Gastroesophageal sphincter (tissue), 4 donors: ENCODE measurements around the gene LRR1. TPM values are rescaled to one million over a fixed set of nuclear protein-coding genes. Genes with fewer than 3 reads are reported as not detected.

Experiments
- ATAC-seq: fragments of 150-250 bp; one replicate; pipeline ENCODE4 v1.9.1; 2016; ENCODE audit warnings: mild to moderate bottlenecking, moderate library complexity
- H3K27ac ChIP-seq, 4 donors: fragments of 200-600 bp; sonication (generic) in 3 of 4; 1 replicate in 3 of 4; 2 replicates in 1 of 4; pipeline ENCODE4 v1.5.1; 2016 to 2019
- H3K27me3 ChIP-seq: fragments of 200-600 bp; sonication (generic); one replicate; pipeline ENCODE4 v1.5.1; 2019
- H3K36me3 ChIP-seq, 2 donors: fragments of 200-600 bp; sonication (generic); one replicate each; pipeline ENCODE4 v1.5.1; 2019; ENCODE audit warnings: control low read depth in 1 of 2
- H3K4me1 ChIP-seq, 3 donors: fragments of 200-600 bp; sonication (generic); 1 replicate in 2 of 3; 2 replicates in 1 of 3; pipeline ENCODE4 v1.5.1; 2016 to 2019; ENCODE audit warnings: control low read depth in 2 of 3
- H3K4me3 ChIP-seq, 2 donors: fragments of 200-600 bp; sonication (generic); one replicate each; pipeline ENCODE4 v1.5.1; 2019; ENCODE audit warnings: mild to moderate bottlenecking in 1 of 2, moderate library complexity in 1 of 2
- H3K9me3 ChIP-seq, 3 donors: fragments of 200-600 bp; sonication (generic); one replicate each; pipeline ENCODE4 v1.5.1; 2017 to 2019; ENCODE audit warnings: control low read depth in 2 of 3
- CTCF ChIP-seq, 4 experiments: fragments of 200-600 bp in 2 of 4; fragments of 450-650 bp in 2 of 4; sonication (generic) in 1 of 4; IDR thresholded peaks; one replicate each; pipeline ENCODE4 v1.5.1; 2017 to 2019; ENCODE audit warnings: antibody characterized with exemption in 4 of 4, mild to moderate bottlenecking in 2 of 4, moderate library complexity in 2 of 4
- EP300 ChIP-seq: sonication (generic); formaldehyde crosslinking; IDR thresholded peaks from one replicate; pipeline ENCODE4 v1.6.1; 2017; ENCODE audit warnings: antibody characterized with exemption, mild to moderate bottlenecking
- POLR2A ChIP-seq, 2 donors: fragments of 450-650 bp; IDR thresholded peaks; one replicate each; pipeline ENCODE4 v1.6.1; 2017; ENCODE audit warnings: antibody characterized with exemption in 2 of 2, mild to moderate bottlenecking in 2 of 2, moderate library complexity in 1 of 2
- POLR2AphosphoS5 ChIP-seq: sonication (generic); formaldehyde crosslinking; IDR thresholded peaks from one replicate; pipeline ENCODE4 v1.6.1; 2017; ENCODE audit warnings: antibody characterized with exemption
- WGBS, 2 donors: methylation state at CpG; one replicate each; pipeline ENCODE4 v1.1.5; 2018; ENCODE audit warnings: low coverage in 1 of 2; 5-methylcytosine and 5-hydroxymethylcytosine counted together
- total RNA-seq, 4 donors: library from RNA; depleted of rRNA; stranded (reverse); fragments of >200 nt; gene quantifications; one replicate each; pipeline ENCODE4 v1.1.0, GENCODE V29; 2016

The LRR1 gene
- total RNA-seq, 4 donors from 2014 or later, result 4.0 to 13.9 (median 9.9) TPM

DNA sequence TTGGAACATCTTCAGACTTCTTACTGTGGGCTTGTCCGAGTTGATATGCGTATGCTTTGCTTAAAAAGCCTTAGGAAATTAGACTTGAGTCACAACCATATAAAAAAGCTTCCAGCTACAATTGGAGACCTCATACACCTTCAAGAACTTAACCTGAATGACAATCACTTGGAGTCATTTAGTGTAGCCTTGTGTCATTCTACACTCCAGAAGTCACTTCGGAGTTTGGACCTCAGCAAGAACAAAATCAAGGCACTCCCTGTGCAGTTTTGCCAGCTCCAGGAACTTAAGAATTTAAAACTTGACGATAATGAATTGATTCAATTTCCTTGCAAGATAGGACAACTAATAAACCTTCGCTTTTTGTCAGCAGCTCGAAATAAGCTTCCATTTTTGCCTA is 8.8 kb downstream of the LRR1 start:
- WGBS, 2 donors, result 94 to 98% methylated on average over 6 of the region's 6 CpGs
- TF ChIP-seq POLR2A (IDR thresholded peaks at IDR 0.05) (no peak), EP300 (no peak), POLR2AphosphoS5 (no peak)
- Histone ChIP-seq H3K4me1 (no peaks in the 10 kb centered on the region), H3K36me3 (peaks cover 0 to 37% of the 10 kb centered on the region in 2 donors), H3K9me3 (no peaks in the 10 kb centered on the region), H3K4me3 (no peak overlapping the region), H3K27ac (no peak overlapping the region), H3K27me3 (no peaks in the 10 kb centered on the region)
- no peak for ATAC-seq

DNA sequence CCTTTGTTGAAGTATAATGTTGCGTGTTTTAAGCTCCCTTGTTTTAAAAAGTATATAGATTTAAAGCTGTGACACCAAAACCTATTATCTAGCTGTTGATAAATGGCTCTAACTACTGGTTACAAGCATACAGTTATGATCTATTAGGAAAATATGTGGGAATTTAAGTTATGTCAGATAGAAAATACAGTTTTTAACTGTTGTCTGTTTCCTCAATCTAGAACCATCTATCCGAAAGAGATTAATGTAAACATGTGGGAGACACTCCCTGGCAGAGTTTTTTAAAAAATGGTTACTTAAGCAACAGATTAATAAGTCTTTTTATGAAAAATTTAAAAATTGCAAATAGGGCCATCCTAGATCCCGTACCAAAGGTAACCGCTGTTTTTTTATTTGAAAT is 13.5 kb downstream of the LRR1 start:
- Histone ChIP-seq H3K9me3 (no peaks in the 10 kb centered on the region), H3K4me1 (no peaks in the 10 kb centered on the region), H3K4me3 (no peak overlapping the region), H3K36me3 (peaks cover 0 to 34% of the 10 kb centered on the region in 2 donors), H3K27me3 (no peaks in the 10 kb centered on the region), H3K27ac (no peak overlapping the region)
- WGBS, 2 donors, result 86 to 91% methylated on average over 4 of the region's 4 CpGs
- ATAC-seq, result no peak
- TF ChIP-seq POLR2AphosphoS5 (no peak), POLR2A (IDR thresholded peaks at IDR 0.05) (no peak), EP300 (no peak), CTCF (IDR thresholded peaks at IDR 0.05) (no peak)

- peaks cover 0 to 2% (median 0%) of the 10 kb centered on the region in 3 donors for H3K4me1 ChIP-seq
- TF ChIP-seq EP300 (no peak), CTCF (IDR thresholded peaks at IDR 0.05) (no peak), POLR2AphosphoS5 (no peak), POLR2A (IDR thresholded peaks at IDR 0.05) (no peak)
- peaks cover 0 to 34% of the 10 kb centered on the region in 2 donors for H3K36me3 ChIP-seq
- WGBS, 2 donors, result 80 to 91% methylated on average over 7 to 8 of the region's 8 CpGs
- no peak for ATAC-seq
- no peak overlapping the region for H3K4me3 ChIP-seq
- no peak overlapping the region for H3K27ac ChIP-seq
- no peaks in the 10 kb centered on the region for H3K27me3 ChIP-seq
- H3K9me3 ChIP-seq, result no peaks in the 10 kb centered on the region
These were observed 13.9 kb downstream of the LRR1 start for GRCh38 chr14:49612671-49613070.

DNA sequence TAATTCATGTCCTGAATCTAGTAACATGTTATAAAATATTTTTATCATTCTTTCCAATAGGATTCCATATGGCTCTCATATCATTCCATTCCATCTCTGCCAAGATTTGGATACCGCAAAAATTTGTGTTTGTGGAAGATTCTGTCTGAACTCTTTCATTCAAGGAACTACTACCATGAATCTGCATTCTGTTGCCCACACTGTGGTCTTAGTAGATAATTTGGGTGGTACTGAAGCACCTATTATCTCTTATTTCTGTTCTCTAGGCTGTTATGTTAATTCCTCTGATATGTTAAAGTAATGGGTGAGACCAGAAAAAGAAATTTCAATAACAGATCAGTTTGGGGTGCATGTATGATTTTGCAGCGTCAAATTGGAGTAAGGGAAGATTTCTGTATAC is 15.5 kb downstream of the LRR1 start:
- TF ChIP-seq POLR2AphosphoS5, result no peak
- TF ChIP-seq POLR2A (IDR thresholded peaks at IDR 0.05), result no peak
- no peak for TF ChIP-seq CTCF (IDR thresholded peaks at IDR 0.05)
- TF ChIP-seq EP300, result no peak

GRCh38 chr14:49615776-49616175 is 17.0 kb downstream of the LRR1 start:
- ATAC-seq, result no peak
- no peak overlapping the region for H3K4me3 ChIP-seq
- WGBS, 2 donors, result 90 to 98% methylated on average over 5 to 6 of the region's 6 CpGs

More for the DNA sequence above, 15.5 kb downstream of the LRR1 start:
- H3K36me3 ChIP-seq, result peaks cover 0 to 45% of the 10 kb centered on the region in 2 donors
- H3K4me1 ChIP-seq, result peaks cover 0 to 17% (median 3%) of the 10 kb centered on the region in 3 donors
- 88 to 94% methylated on average over 2 of the region's 2 CpGs for WGBS, 2 donors
- no peaks in the 10 kb centered on the region for H3K9me3 ChIP-seq
- no peak overlapping the region for H3K4me3 ChIP-seq
- H3K27me3 ChIP-seq, result no peaks in the 10 kb centered on the region
- ATAC-seq, result no peak
- no peak overlapping the region for H3K27ac ChIP-seq

More at GRCh38 chr14:49615776-49616175, 17.0 kb downstream of the LRR1 start:
- H3K27me3 ChIP-seq, result no peaks in the 10 kb centered on the region
- peaks cover 0 to 45% of the 10 kb centered on the region in 2 donors for H3K36me3 ChIP-seq
- peaks cover 0 to 24% (median 6%) of the 10 kb centered on the region in 3 donors for H3K4me1 ChIP-seq
- H3K9me3 ChIP-seq, result no peaks in the 10 kb centered on the region
- TF ChIP-seq EP300 (no peak), CTCF (IDR thresholded peaks at IDR 0.05) (no peak), POLR2AphosphoS5 (no peak), POLR2A (IDR thresholded peaks at IDR 0.05) (no peak)
- no peak overlapping the region for H3K27ac ChIP-seq
